HEK293 (cell line): ENCODE results near the gene MCRIP1.
A peak's percentile ranks its signal among the peaks of the same experiment; 100 is the strongest.

Source experiments
- CTCF ChIA-PET: fragments of 350-600 bp; formaldehyde crosslinking; extraction: SDS; loops from one replicate; lab custom pipeline; 2021; ENCODE audit warnings: antibody characterized with exemption; lab: Yijun Ruan, JAX
- POLR2A ChIA-PET: fragments of 300-600 bp; formaldehyde crosslinking; extraction: SDS; loops from one replicate; lab custom pipeline; 2020; ENCODE audit warnings: antibody characterized with exemption, inconsistent platforms; lab: Yijun Ruan, JAX
- H3K27ac ChIP-seq: fragments of 200-500 bp; sonication (Bioruptor generic); 2 replicates; pipeline ENCODE4 v1.5.1; 2014; ENCODE audit warnings: low read depth, low read length, control low read depth, inconsistent platforms; ENCODE audit errors: extremely low read depth
- H3K36me3 ChIP-seq, 2 experiments: fragments of 200-500 bp in 1 of 2; sonication (Bioruptor generic) in 1 of 2; 1 replicate in 1 of 2; 2 replicates in 1 of 2; pipeline ENCODE4 v1.5.1; 2014 to 2017; ENCODE audit warnings: inconsistent platforms in 2 of 2, low read length in 2 of 2; ENCODE audit not compliant: control insufficient read depth in 2 of 2, insufficient read depth in 1 of 2
- H3K4me1 ChIP-seq: fragments of 200-500 bp; sonication (Bioruptor generic); 2 replicates; pipeline ENCODE4 v1.5.1; 2014; ENCODE audit warnings: mild to moderate bottlenecking, low read length, inconsistent platforms; ENCODE audit not compliant: control insufficient read depth, insufficient read depth
- H3K4me3 ChIP-seq: 2 replicates; pipeline ENCODE4 v1.5.1; 2011; ENCODE audit warnings: low read depth, mild to moderate bottlenecking, control low read depth, low read length, moderate library complexity
- H3K9me3 ChIP-seq: fragments of 200-500 bp; sonication (Bioruptor generic); 2 replicates; pipeline ENCODE4 v1.5.1; 2014; ENCODE audit warnings: low read depth, low read length, inconsistent platforms; ENCODE audit not compliant: control insufficient read depth, insufficient read depth
- BCL11A ChIP-seq: fragments of 450-650 bp; formaldehyde crosslinking; IDR thresholded peaks from 2 replicates; pipeline ENCODE4 v1.5.1; 2016; ENCODE audit warnings: low read depth, missing biosample characterization, missing genetic modification characterization
- GLIS1 ChIP-seq: fragments of 450-650 bp; formaldehyde crosslinking; IDR thresholded peaks from 2 replicates; pipeline ENCODE4 v1.5.1; 2016; ENCODE audit warnings: missing biosample characterization, missing genetic modification characterization
- OSR2 ChIP-seq: fragments of 450-650 bp; formaldehyde crosslinking; IDR thresholded peaks from 2 replicates; pipeline ENCODE4 v1.5.1; 2016; ENCODE audit warnings: missing biosample characterization, missing genetic modification characterization
- SP3 ChIP-seq: fragments of 450-650 bp; formaldehyde crosslinking; IDR thresholded peaks from 2 replicates; pipeline ENCODE4 v1.5.1; 2016; ENCODE audit warnings: missing biosample characterization, missing genetic modification characterization
- ZIC2 ChIP-seq: fragments of 450-650 bp; formaldehyde crosslinking; IDR thresholded peaks from 2 replicates; pipeline ENCODE4 v1.5.1; 2016; ENCODE audit warnings: missing biosample characterization, missing genetic modification characterization
- ZNF16 ChIP-seq: fragments of 450-650 bp; formaldehyde crosslinking; IDR thresholded peaks from 2 replicates; pipeline ENCODE4 v1.5.1; 2016; ENCODE audit warnings: low read depth, missing biosample characterization, missing genetic modification characterization
- ZNF223 ChIP-seq: fragments of 450-650 bp; formaldehyde crosslinking; IDR thresholded peaks from 2 replicates; pipeline ENCODE4 v1.5.1; 2016; ENCODE audit warnings: missing biosample characterization, missing genetic modification characterization
- ZNF239 ChIP-seq: fragments of 450-650 bp; formaldehyde crosslinking; IDR thresholded peaks from 2 replicates; pipeline ENCODE4 v1.5.1; 2016; ENCODE audit warnings: missing biosample characterization, missing genetic modification characterization
- ZNF292 ChIP-seq: fragments of 450-650 bp; formaldehyde crosslinking; IDR thresholded peaks from 2 replicates; pipeline ENCODE4 v1.5.1; 2016; ENCODE audit warnings: low read depth, missing biosample characterization, missing genetic modification characterization, borderline replicate concordance
- ZNF335 ChIP-seq: fragments of 450-650 bp; formaldehyde crosslinking; conservative IDR thresholded peaks from 2 replicates; pipeline ENCODE4 v1.5.1; 2016; ENCODE audit warnings: missing biosample characterization, missing genetic modification characterization
- ZNF341 ChIP-seq: fragments of 450-650 bp; formaldehyde crosslinking; IDR thresholded peaks from 2 replicates; pipeline ENCODE4; 2016; ENCODE audit warnings: low read depth, missing biosample characterization, missing genetic modification characterization
- ZNF423 ChIP-seq: fragments of 450-650 bp; formaldehyde crosslinking; IDR thresholded peaks from 2 replicates; pipeline ENCODE4 v1.5.1; 2016; ENCODE audit warnings: missing biosample characterization, missing genetic modification characterization
- ZNF701 ChIP-seq: fragments of 450-650 bp; formaldehyde crosslinking; IDR thresholded peaks from 2 replicates; pipeline ENCODE4 v1.5.1; 2016; ENCODE audit warnings: missing biosample characterization, missing genetic modification characterization
- TF ChIP-seq, protein P1 (sequence below): fragments of 450-650 bp; formaldehyde crosslinking; conservative IDR thresholded peaks from 2 replicates; pipeline ENCODE4 v1.5.1; 2016; ENCODE audit warnings: low read depth, missing biosample characterization, missing genetic modification characterization
- TF ChIP-seq, protein P2 (sequence below): fragments of 450-650 bp; formaldehyde crosslinking; IDR thresholded peaks from 2 replicates; pipeline ENCODE4 v1.5.1; 2016; ENCODE audit warnings: missing biosample characterization, missing genetic modification characterization
- TF ChIP-seq, protein P3 (sequence below): fragments of 450-650 bp; formaldehyde crosslinking; IDR thresholded peaks from 2 replicates; pipeline ENCODE4 v1.5.1; 2016; ENCODE audit warnings: missing biosample characterization, missing genetic modification characterization

The MCRIP1 gene

DNA sequence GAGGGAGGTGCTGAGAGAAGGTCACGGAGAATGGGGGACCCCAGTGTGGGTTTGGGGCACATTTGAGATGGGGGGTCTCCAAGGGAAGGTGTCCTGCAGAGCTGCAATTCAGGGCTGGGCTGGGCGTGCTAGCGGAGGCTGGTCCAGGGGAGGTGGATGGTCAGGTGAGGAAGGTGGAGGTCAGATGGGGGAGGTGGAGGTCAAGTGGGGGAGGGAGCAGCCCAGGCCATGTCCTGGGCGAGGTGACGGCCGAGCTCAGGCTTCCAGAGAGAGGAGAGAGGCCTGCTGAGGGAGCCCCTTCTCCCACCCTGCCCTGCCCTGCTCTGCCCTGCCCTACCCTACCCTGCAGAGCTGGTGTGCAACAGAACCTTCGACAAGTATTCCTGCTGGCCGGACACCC lies 22.6 kb downstream of the MCRIP1 start:
- Histone ChIP-seq H3K9me3 (no peaks in the 10 kb centered on the region), H3K27ac (no peak overlapping the region), H3K4me1 (peaks cover 9% of the 10 kb centered on the region), H3K4me3 (no peak overlapping the region), H3K36me3 (no peaks in the 10 kb centered on the region)
- ChIA-PET POLR2A (interaction anchor here (0.6 kb wide), 1 partner anchor 127 kb away, joined by 3 read pairs; no protein-coding TSS in a partner anchor), CTCF (no interaction called here)
- TF ChIP-seq BCL11A (peak; percentile 54; the same call in 1 of the 2 replicates), ZNF239 (tag by site-specific recombination) (no peak)

DNA sequence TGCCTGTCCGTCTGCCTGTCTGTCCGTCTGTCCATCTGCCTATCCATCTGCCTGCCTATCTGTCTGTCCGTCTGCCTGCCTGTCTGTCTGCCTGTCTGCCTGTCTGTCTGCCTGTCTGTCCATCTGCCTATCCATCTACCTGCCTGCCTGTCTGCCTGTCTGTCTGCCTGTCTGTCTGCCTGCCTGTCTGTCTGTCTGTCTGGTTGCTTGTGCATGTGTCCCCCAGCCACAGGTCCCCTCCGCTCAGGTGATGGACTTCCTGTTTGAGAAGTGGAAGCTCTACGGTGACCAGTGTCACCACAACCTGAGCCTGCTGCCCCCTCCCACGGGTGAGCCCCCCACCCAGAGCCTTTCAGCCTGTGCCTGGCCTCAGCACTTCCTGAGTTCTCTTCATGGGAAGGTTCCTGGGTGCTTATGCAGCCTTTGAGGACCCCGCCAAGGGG lies 23.5 kb downstream of the MCRIP1 start:
- H3K9me3 ChIP-seq, result no peaks in the 10 kb centered on the region
- POLR2A ChIA-PET, result no interaction called here

DNA sequence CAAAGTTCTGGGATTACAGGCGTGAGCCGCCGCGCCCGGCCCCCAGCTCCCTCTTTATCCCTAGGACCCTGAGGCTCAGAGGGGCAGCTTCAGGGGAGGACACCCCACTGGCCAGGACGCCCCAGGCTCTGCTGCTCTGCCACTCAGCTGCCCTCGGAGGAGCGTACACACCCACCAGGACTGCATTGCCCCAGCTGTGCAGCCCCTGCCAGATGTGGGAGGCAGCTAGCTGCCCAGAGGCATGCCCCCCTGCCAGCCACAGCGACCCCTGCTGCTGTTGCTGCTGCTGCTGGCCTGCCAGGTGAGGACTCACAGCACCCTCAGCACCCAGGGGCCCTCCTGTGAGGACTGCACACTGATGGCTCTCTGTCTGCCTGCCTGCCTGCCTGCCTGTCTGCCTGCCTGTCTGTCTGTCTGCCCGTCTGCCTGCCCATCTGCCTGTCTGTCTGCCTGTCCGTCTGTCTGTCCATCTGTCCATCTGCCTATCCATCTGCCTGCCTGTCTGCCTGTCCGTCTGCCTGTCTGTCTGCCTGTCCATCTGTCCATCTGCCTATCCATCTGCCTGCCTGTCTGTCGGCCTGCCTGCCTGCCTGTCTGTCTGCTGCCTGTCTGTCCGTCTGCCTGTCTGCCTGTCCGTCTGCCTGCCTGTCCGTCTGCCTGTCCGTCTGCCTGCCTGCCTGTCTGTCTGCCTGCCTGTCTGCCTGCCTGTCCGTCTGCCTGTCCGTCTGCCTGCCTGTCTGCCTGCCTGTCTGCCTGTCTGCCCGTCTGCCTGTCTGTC lies 24.1 kb downstream of the MCRIP1 start:
- no peaks in the 10 kb centered on the region for H3K36me3 ChIP-seq
- no peak overlapping the region for H3K27ac ChIP-seq
- peaks cover 2% of the 10 kb centered on the region; the same call in 1 of the 2 replicates for H3K4me1 ChIP-seq
- CTCF ChIA-PET, result interaction anchor here (0.6 kb wide), 1 partner anchor 394 kb away, joined by 3 read pairs; no protein-coding TSS in a partner anchor
- no peaks in the 10 kb centered on the region for H3K9me3 ChIP-seq
- POLR2A ChIA-PET, result interaction anchor here (2.0 kb wide), 1 partner anchor 24 kb away, joined by 7 read pairs; the partner anchor contains the start of gene MCRIP1
- no peak overlapping the region for H3K4me3 ChIP-seq
- TF ChIP-seq ZNF423 (tag by site-specific recombination), result peak; percentile 27; the same call in 1 of the 2 replicates
- TF ChIP-seq BCL11A, result peak; percentile 58; the same call in 1 of the 2 replicates
- TF ChIP-seq ZNF292 (tag by site-specific recombination), result no peak
- TF ChIP-seq ZIC2, result peak; percentile 97
- TF ChIP-seq, protein P1, sequence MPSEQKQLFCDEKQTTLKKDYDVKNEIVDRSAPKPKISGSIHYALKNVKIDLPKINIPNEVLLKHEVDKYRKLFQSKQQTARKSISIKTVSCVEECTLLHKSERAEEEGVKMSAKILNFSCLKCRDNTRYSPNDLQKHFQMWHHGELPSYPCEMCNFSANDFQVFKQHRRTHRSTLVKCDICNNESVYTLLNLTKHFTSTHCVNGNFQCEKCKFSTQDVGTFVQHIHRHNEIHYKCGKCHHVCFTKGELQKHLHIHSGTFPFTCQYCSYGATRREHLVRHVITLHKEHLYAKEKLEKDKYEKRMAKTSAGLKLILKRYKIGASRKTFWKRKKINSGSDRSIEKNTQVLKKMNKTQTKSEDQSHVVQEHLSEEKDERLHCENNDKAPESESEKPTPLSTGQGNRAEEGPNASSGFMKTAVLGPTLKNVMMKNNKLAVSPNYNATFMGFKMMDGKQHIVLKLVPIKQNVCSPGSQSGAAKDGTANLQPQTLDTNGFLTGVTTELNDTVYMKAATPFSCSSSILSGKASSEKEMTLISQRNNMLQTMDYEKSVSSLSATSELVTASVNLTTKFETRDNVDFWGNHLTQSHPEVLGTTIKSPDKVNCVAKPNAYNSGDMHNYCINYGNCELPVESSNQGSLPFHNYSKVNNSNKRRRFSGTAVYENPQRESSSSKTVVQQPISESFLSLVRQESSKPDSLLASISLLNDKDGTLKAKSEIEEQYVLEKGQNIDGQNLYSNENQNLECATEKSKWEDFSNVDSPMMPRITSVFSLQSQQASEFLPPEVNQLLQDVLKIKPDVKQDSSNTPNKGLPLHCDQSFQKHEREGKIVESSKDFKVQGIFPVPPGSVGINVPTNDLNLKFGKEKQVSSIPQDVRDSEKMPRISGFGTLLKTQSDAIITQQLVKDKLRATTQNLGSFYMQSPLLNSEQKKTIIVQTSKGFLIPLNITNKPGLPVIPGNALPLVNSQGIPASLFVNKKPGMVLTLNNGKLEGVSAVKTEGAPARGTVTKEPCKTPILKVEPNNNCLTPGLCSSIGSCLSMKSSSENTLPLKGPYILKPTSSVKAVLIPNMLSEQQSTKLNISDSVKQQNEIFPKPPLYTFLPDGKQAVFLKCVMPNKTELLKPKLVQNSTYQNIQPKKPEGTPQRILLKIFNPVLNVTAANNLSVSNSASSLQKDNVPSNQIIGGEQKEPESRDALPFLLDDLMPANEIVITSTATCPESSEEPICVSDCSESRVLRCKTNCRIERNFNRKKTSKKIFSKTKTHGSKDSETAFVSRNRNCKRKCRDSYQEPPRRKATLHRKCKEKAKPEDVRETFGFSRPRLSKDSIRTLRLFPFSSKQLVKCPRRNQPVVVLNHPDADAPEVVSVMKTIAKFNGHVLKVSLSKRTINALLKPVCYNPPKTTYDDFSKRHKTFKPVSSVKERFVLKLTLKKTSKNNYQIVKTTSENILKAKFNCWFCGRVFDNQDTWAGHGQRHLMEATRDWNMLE, result no peak
- TF ChIP-seq, protein P2, sequence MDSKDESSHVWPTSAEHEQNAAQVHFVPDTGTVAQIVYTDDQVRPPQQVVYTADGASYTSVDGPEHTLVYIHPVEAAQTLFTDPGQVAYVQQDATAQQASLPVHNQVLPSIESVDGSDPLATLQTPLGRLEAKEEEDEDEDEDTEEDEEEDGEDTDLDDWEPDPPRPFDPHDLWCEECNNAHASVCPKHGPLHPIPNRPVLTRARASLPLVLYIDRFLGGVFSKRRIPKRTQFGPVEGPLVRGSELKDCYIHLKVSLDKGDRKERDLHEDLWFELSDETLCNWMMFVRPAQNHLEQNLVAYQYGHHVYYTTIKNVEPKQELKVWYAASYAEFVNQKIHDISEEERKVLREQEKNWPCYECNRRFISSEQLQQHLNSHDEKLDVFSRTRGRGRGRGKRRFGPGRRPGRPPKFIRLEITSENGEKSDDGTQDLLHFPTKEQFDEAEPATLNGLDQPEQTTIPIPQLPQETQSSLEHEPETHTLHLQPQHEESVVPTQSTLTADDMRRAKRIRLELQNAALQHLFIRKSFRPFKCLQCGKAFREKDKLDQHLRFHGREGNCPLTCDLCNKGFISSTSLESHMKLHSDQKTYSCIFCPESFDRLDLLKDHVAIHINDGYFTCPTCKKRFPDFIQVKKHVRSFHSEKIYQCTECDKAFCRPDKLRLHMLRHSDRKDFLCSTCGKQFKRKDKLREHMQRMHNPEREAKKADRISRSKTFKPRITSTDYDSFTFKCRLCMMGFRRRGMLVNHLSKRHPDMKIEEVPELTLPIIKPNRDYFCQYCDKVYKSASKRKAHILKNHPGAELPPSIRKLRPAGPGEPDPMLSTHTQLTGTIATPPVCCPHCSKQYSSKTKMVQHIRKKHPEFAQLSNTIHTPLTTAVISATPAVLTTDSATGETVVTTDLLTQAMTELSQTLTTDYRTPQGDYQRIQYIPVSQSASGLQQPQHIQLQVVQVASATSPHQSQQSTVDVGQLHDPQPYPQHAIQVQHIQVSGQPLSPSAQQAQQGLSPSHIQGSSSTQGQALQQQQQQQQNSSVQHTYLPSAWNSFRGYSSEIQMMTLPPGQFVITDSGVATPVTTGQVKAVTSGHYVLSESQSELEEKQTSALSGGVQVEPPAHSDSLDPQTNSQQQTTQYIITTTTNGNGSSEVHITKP, result no peak
- TF ChIP-seq OSR2, result no peak
- no peak for TF ChIP-seq ZNF223 (tag by site-specific recombination)
- TF ChIP-seq, protein P3, sequence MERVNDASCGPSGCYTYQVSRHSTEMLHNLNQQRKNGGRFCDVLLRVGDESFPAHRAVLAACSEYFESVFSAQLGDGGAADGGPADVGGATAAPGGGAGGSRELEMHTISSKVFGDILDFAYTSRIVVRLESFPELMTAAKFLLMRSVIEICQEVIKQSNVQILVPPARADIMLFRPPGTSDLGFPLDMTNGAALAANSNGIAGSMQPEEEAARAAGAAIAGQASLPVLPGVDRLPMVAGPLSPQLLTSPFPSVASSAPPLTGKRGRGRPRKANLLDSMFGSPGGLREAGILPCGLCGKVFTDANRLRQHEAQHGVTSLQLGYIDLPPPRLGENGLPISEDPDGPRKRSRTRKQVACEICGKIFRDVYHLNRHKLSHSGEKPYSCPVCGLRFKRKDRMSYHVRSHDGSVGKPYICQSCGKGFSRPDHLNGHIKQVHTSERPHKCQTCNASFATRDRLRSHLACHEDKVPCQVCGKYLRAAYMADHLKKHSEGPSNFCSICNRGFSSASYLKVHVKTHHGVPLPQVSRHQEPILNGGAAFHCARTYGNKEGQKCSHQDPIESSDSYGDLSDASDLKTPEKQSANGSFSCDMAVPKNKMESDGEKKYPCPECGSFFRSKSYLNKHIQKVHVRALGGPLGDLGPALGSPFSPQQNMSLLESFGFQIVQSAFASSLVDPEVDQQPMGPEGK (tag by site-specific recombination), result peak; percentile 33; the same call in 1 of the 2 replicates
- TF ChIP-seq ZNF16, result no peak
- no peak for TF ChIP-seq ZNF701 (tag by site-specific recombination)
- TF ChIP-seq SP3, result no peak
- peak; percentile 67 for TF ChIP-seq GLIS1

More for the DNA sequence above, 23.5 kb downstream of the MCRIP1 start:
- Histone ChIP-seq H3K4me3 (no peak overlapping the region), H3K27ac (no peak overlapping the region), H3K4me1 (no peaks in the 10 kb centered on the region; the same call in 1 of the 2 replicates), H3K36me3 (no peaks in the 10 kb centered on the region)
- CTCF ChIA-PET, result interaction anchor here (0.7 kb wide), 1 partner anchor 71 kb away, joined by 4 read pairs; no protein-coding TSS in a partner anchor
- TF ChIP-seq ZNF341 (tag by site-specific recombination) (no peak), ZNF335 (tag by site-specific recombination) (peak; percentile 94)
